SH-SY5Y (cell line): ENCODE results near the gene MACROD2.

Experiments used
- GATA2 ChIP-seq: IDR thresholded peaks from 2 replicates; pipeline ENCODE4 v1.6.1; 2011; ENCODE audit warnings: mild to moderate bottlenecking, low read depth, low read length
- GATA3 ChIP-seq: IDR thresholded peaks from 2 replicates; pipeline ENCODE4 v1.6.1; 2011; ENCODE audit warnings: low read depth, mild to moderate bottlenecking, low read length, moderate library complexity

Gene MACROD2

DNA sequence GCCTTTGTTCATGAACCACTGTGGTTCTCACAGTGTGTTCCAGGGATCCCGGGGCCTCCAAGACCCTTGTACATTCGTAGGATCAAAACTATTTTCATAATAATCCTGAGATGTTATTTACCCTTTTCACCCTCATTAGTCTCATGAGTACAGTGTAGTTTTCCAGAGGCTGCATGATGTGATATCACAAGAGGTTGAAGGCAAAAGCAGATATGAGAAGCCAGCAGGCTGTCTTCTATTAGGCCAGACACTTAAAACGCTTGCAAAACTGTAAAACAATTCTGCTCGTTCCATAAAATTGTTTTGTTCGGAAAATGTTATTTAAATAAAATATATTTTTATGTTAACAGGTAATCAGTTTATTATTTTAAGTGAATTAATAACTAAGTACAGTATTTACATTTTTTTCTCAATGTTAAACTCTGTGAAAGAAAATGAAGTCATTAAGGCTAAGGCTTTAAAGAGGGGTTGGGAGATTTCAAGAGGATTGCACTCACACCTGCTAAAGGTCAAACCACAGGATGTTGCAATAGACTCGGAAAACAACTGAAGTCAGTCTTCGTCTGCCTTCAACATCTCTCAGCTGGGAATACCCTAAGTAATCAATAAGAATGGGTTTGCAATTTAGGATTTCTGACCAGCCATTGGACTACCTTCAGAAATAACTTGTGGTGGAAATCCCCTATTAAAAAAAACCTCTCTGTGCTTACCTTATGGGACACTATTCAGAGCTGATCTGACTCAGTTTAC lies 2103.7 kb downstream of the MACROD2 start:
- TF ChIP-seq GATA2 (no peak), GATA3 (no peak)

DNA sequence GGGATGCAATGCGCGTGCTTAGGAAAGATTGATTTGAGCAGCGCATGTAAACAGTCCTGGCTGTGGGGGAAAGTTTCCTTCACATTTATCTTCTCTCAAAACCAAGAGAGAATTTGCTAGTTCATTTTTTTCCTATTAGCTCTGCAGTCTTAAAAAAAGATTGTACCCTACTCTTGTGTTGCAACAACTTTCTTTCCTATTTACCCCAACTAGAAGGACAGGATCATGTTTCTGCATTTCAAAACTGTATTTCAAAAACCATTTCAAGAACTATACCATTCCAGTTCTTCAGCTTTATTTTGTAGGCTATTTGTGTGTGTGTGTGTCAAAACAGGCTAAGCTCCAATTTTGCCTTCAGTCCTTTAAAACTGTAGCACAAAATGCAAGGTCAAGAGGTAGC lies 2104.8 kb downstream of the MACROD2 start:
- TF ChIP-seq GATA2 = no peak
- TF ChIP-seq GATA3 = no peak

DNA sequence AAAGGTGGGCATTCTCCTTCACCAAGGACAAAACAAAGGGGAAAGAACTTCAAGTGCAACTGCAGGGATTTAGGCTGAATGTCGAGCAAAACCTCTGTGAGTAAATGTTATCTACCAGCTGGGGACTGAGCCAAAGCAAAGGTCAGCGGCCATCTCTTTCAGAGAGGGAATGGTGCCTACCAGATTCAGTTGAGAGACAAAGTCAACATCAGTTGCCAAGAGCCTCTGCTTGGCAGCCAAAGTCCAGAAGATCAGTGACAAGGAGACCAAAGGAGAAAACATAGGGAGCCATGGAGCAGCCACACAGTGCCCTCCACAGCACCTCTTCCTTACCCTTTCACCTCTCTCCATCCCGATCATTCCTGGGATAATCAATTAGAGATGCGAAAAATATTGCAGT lies 2105.5 kb downstream of the MACROD2 start:
- no peak for TF ChIP-seq GATA2
- no peak for TF ChIP-seq GATA3
